ENCODE data around the gene PDE8A.

The PDE8A gene

GRCh38 chr15:85019815-85020590 lies 38.3 kb downstream of the PDE8A start:
- Mint-ChIP-seq H3K9me3 (peaks cover 0 to 3% of the 10 kb centered on the region in 2 donors), H3K27me3 (no peaks in the 10 kb centered on the region), H3K4me3 (no peak overlapping the region), H3K4me1 (peaks cover 33 to 64% of the 10 kb centered on the region in 2 donors), H3K27ac (no peak overlapping the region), H3K36me3 (peaks cover 2 to 16% of the 10 kb centered on the region in 2 donors)
- DNase-seq (no peak), ATAC-seq (replicated peaks) (peak; percentile 33 to 36)

GRCh38 chr15:85021409-85021808 lies 39.8 kb downstream of the PDE8A start:
- H3K36me3 Mint-ChIP-seq, result peaks cover under 1 to 9% of the 10 kb centered on the region in 2 donors
- H3K27ac Mint-ChIP-seq, result no peak overlapping the region
- H3K4me1 Mint-ChIP-seq, result peaks cover 32 to 56% of the 10 kb centered on the region in 2 donors
- H3K4me3 Mint-ChIP-seq, result no peak overlapping the region
- H3K9me3 Mint-ChIP-seq, result no peaks in the 10 kb centered on the region
- no peaks in the 10 kb centered on the region for H3K27me3 Mint-ChIP-seq
- DNase-seq (no peak), ATAC-seq (replicated peaks) (no peak)

- peaks cover 32 to 53% of the 10 kb centered on the region in 2 donors for H3K4me1 Mint-ChIP-seq
- H3K9me3 Mint-ChIP-seq, result no peaks in the 10 kb centered on the region
- no peak overlapping the region for H3K4me3 Mint-ChIP-seq
- DNase-seq, result no peak
- no peaks in the 10 kb centered on the region for H3K27me3 Mint-ChIP-seq
- no peak for ATAC-seq (replicated peaks)
- H3K27ac Mint-ChIP-seq, result no peak overlapping the region
- H3K36me3 Mint-ChIP-seq, result peaks cover 0 to 8% of the 10 kb centered on the region in 2 donors
Measured at GRCh38 chr15:85022860-85023403, 41.3 kb downstream of the PDE8A start.

GRCh38 chr15:85024003-85024402 lies 42.3 kb downstream of the PDE8A start:
- H3K36me3 Mint-ChIP-seq, result peaks cover 0 to 6% of the 10 kb centered on the region in 2 donors
- DNase-seq, result no peak
- ATAC-seq (replicated peaks), result no peak
- H3K27me3 Mint-ChIP-seq, result no peaks in the 10 kb centered on the region
- H3K27ac Mint-ChIP-seq, result no peak overlapping the region
- peak overlapping the region in 1 of 2 donors; percentile 14 for H3K4me3 Mint-ChIP-seq
- H3K9me3 Mint-ChIP-seq, result no peaks in the 10 kb centered on the region
- peaks cover 34 to 50% of the 10 kb centered on the region in 2 donors for H3K4me1 Mint-ChIP-seq

GRCh38 chr15:85024509-85025336 lies 43.1 kb downstream of the PDE8A start:
- DNase-seq, result no peak
- H3K27me3 Mint-ChIP-seq, result no peaks in the 10 kb centered on the region
- peak; percentile 85 to 87 for ATAC-seq (replicated peaks)
- no peaks in the 10 kb centered on the region for H3K9me3 Mint-ChIP-seq
- H3K36me3 Mint-ChIP-seq, result peaks cover 0 to 4% of the 10 kb centered on the region in 2 donors
- H3K4me3 Mint-ChIP-seq, result peak overlapping the region in 1 of 2 donors; percentile 14
- peak overlapping the region; percentile 6 for H3K27ac Mint-ChIP-seq
- peaks cover 35 to 47% of the 10 kb centered on the region in 2 donors for H3K4me1 Mint-ChIP-seq

- Mint-ChIP-seq H3K27me3 (no peaks in the 10 kb centered on the region), H3K4me1 (peaks cover 41 to 51% of the 10 kb centered on the region in 2 donors), H3K27ac (no peak overlapping the region), H3K9me3 (no peaks in the 10 kb centered on the region), H3K4me3 (no peak overlapping the region), H3K36me3 (no peaks in the 10 kb centered on the region)
- ATAC-seq (replicated peaks) (no peak), DNase-seq (no peak)
Measured at GRCh38 chr15:85025516-85026251, 44.0 kb downstream of the PDE8A start.

- Mint-ChIP-seq H3K27me3 (no peaks in the 10 kb centered on the region), H3K9me3 (no peaks in the 10 kb centered on the region), H3K27ac (no peak overlapping the region), H3K4me1 (peaks cover 44 to 57% of the 10 kb centered on the region in 2 donors), H3K36me3 (no peaks in the 10 kb centered on the region), H3K4me3 (no peak overlapping the region)
- ATAC-seq (replicated peaks), result no peak
- no peak for DNase-seq
Measured at GRCh38 chr15:85026304-85027032, 44.8 kb downstream of the PDE8A start.

GRCh38 chr15:85027033-85027380 lies 45.4 kb downstream of the PDE8A start:
- Mint-ChIP-seq H3K4me1 (peaks cover 48 to 62% of the 10 kb centered on the region in 2 donors), H3K4me3 (no peak overlapping the region)

GRCh38 chr15:85027421-85027820 lies 45.8 kb downstream of the PDE8A start:
- peaks cover 49 to 61% of the 10 kb centered on the region in 2 donors for H3K4me1 Mint-ChIP-seq
- no peak overlapping the region for H3K27ac Mint-ChIP-seq
- DNase-seq, result no peak
- no peaks in the 10 kb centered on the region for H3K36me3 Mint-ChIP-seq
- ATAC-seq (replicated peaks), result no peak
- no peak overlapping the region for H3K4me3 Mint-ChIP-seq
- H3K9me3 Mint-ChIP-seq, result no peaks in the 10 kb centered on the region
- H3K27me3 Mint-ChIP-seq, result no peaks in the 10 kb centered on the region

More at GRCh38 chr15:85027033-85027380, 45.4 kb downstream of the PDE8A start:
- Mint-ChIP-seq H3K27ac (no peak overlapping the region), H3K9me3 (no peaks in the 10 kb centered on the region), H3K27me3 (no peaks in the 10 kb centered on the region), H3K36me3 (no peaks in the 10 kb centered on the region)
- ATAC-seq (replicated peaks), result no peak
- no peak for DNase-seq

GRCh38 chr15:85028416-85028815 lies 46.8 kb downstream of the PDE8A start:
- peaks cover 44 to 59% of the 10 kb centered on the region in 2 donors for H3K4me1 Mint-ChIP-seq
- no peak for ATAC-seq (replicated peaks)

GRCh38 chr15:85029221-85029620 lies 47.6 kb downstream of the PDE8A start:
- no peaks in the 10 kb centered on the region for H3K9me3 Mint-ChIP-seq
- peaks cover 37 to 52% of the 10 kb centered on the region in 2 donors for H3K4me1 Mint-ChIP-seq
- no peaks in the 10 kb centered on the region for H3K36me3 Mint-ChIP-seq
- DNase-seq, result no peak
- H3K4me3 Mint-ChIP-seq, result no peak overlapping the region
- no peak for ATAC-seq (replicated peaks)
- no peaks in the 10 kb centered on the region for H3K27me3 Mint-ChIP-seq
- no peak overlapping the region for H3K27ac Mint-ChIP-seq

More at GRCh38 chr15:85028416-85028815, 46.8 kb downstream of the PDE8A start:
- H3K9me3 Mint-ChIP-seq, result no peaks in the 10 kb centered on the region
- no peak for DNase-seq
- no peaks in the 10 kb centered on the region for H3K27me3 Mint-ChIP-seq
- H3K36me3 Mint-ChIP-seq, result no peaks in the 10 kb centered on the region
- H3K27ac Mint-ChIP-seq, result no peak overlapping the region
- no peak overlapping the region for H3K4me3 Mint-ChIP-seq

- no peaks in the 10 kb centered on the region for H3K27me3 Mint-ChIP-seq
- H3K4me1 Mint-ChIP-seq, result peaks cover 30 to 43% of the 10 kb centered on the region in 2 donors
- H3K36me3 Mint-ChIP-seq, result no peaks in the 10 kb centered on the region
- no peak for DNase-seq
- no peak for ATAC-seq (replicated peaks)
- no peaks in the 10 kb centered on the region for H3K9me3 Mint-ChIP-seq
- H3K27ac Mint-ChIP-seq, result no peak overlapping the region
- H3K4me3 Mint-ChIP-seq, result no peak overlapping the region
Measured at GRCh38 chr15:85030301-85030929, 48.8 kb downstream of the PDE8A start.

Measured in stimulated activated naive B cell treated with anti-CD40 and anti-IgM and Interleukin-4, amounts not matched to agents 10 μg/mL and 1 μg/mL and 100 μg/mL, for 72 hours (primary cell).